Skeletal muscle tissue (tissue), 4 donors: ENCODE measurements around the gene FAM193A. TPM values are rescaled to one million over a fixed set of nuclear protein-coding genes. Genes with fewer than 3 reads are reported as not detected.

Experiments used
- H3K27ac ChIP-seq: one replicate; pipeline ENCODE4 v1.7.0; 2013; ENCODE audit warnings: mild to moderate bottlenecking, low read depth, low read length, inconsistent platforms
- H3K27me3 ChIP-seq, 3 donors: one replicate each; pipeline ENCODE4 v1.7.0; 2013; ENCODE audit warnings: low read length in 3 of 3; ENCODE audit not compliant: control insufficient read depth in 3 of 3, insufficient read depth in 3 of 3
- H3K36me3 ChIP-seq, 3 donors: one replicate each; pipeline ENCODE4 v1.7.0; 2013; ENCODE audit warnings: low read length in 3 of 3; ENCODE audit not compliant: control insufficient read depth in 3 of 3, insufficient read depth in 3 of 3
- H3K4me1 ChIP-seq, 3 donors: one replicate each; pipeline ENCODE4 v1.7.0; 2013; ENCODE audit warnings: low read length in 3 of 3, mild to moderate bottlenecking in 3 of 3; ENCODE audit not compliant: control insufficient read depth in 3 of 3, insufficient read depth in 3 of 3
- H3K4me3 ChIP-seq, 3 donors: one replicate each; pipeline ENCODE4 v1.7.0; 2013; ENCODE audit warnings: low read length in 3 of 3
- H3K9ac ChIP-seq, 3 donors: one replicate each; pipeline ENCODE4 v1.7.0; 2013; ENCODE audit warnings: low read length in 3 of 3, mild to moderate bottlenecking in 3 of 3, moderate library complexity in 2 of 3, low read depth in 1 of 3
- H3K9me3 ChIP-seq, 3 donors: one replicate each; pipeline ENCODE4 v1.7.0; 2013; ENCODE audit warnings: low read length in 3 of 3; ENCODE audit not compliant: control insufficient read depth in 3 of 3
- total RNA-seq: library from RNA; depleted of rRNA; stranded (reverse); fragments of >200 nt; gene quantifications from one replicate; pipeline ENCODE4 v1.2.3, GENCODE V29; 2014
- donor health status: Osteomylitis.

The FAM193A gene
- total RNA-seq, 1 donor from 2014 or later: 10.4 TPM

DNA sequence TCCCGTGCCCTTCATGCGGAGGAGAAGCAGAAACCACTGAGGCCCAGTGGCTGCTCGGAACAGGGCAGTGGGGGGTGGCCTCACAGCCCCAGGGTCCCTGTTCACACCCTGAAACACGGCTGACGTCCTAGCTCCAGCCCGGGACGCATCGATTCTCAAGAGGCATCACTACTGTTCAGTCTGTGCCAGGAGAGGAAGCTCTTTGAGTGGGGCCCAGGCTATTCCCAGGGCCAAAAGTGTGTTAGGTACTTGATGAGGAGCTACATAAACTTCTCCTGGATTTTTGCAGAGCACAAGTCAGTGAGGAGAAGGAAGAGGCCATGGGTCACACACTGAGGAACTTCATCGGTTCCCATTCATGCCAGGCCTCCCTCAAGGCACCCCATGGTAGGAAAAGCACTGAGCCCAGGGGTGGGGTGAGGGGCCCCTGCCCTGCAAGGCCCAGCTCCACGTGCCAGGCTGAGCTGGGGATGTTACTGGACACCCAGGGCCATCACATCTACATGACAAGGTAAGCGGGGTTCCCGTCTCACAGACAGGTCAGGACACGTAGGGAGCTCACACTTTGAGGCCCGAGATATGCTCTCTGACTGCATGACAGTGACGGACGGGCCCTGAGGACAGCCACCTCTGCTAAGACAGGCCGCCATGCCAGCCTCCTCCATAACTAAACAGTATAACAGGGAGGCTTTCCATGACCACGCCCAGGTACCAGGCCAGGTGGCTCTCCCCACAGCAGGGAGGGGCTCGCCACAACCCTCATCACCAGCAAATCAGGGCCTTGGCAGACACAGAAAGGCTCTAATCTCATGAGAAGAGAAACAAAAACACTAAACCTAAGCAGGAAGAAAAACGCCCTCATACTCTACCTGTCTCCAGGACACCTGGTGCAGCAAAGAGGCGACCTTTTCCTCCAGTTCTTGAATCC lies 207.3 kb downstream of the FAM193A start:
- H3K36me3 ChIP-seq: peaks cover 44 to 56% (median 48%) of the 10 kb centered on the region in 3 donors
- H3K4me1 ChIP-seq: peaks cover 7 to 19% (median 14%) of the 10 kb centered on the region in 3 donors
- H3K27ac ChIP-seq: no peak overlapping the region
- no peak overlapping the region for H3K4me3 ChIP-seq
- H3K27me3 ChIP-seq: no peaks in the 10 kb centered on the region
- H3K9ac ChIP-seq: no peak overlapping the region
- H3K9me3 ChIP-seq: no peaks in the 10 kb centered on the region

DNA sequence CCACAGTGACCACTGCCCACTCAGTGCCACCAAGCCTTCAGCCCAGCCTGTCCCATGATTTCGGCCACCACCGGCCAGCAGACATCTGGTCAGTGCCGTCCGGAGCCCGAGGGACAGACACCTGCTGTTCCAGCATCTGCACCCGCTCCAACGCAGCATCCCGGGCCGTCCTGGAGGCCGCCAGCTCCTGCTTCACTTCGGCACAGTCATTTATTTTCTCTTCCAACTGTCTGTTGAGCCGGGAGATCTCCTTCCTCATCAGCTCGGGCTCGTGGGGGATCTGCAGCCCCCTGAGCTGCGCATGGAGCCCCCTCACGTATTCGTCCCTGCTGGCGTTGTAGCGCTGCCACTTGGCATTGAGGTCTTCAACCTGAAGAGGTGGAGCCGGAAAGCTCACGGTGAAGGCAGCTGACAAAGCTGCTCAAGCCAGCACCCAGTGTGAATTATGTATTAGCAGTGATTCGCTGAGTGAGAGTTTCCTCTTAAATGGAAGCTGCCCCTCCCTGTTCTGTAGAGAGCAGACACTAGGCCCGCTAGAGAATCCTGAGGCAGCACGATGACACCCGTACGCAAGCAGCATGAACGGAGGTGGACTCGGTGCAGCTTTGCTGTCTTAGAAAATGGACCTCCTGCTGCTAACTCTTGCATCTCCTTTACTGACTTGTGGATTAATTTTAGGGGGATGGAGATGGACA lies 208.3 kb downstream of the FAM193A start:
- Histone ChIP-seq H3K4me3 (no peak overlapping the region), H3K27me3 (no peaks in the 10 kb centered on the region), H3K9ac (no peak overlapping the region), H3K4me1 (peaks cover 7 to 23% (median 14%) of the 10 kb centered on the region in 3 donors), H3K9me3 (no peaks in the 10 kb centered on the region), H3K27ac (no peak overlapping the region), H3K36me3 (peaks cover 44 to 56% (median 48%) of the 10 kb centered on the region in 3 donors)

DNA sequence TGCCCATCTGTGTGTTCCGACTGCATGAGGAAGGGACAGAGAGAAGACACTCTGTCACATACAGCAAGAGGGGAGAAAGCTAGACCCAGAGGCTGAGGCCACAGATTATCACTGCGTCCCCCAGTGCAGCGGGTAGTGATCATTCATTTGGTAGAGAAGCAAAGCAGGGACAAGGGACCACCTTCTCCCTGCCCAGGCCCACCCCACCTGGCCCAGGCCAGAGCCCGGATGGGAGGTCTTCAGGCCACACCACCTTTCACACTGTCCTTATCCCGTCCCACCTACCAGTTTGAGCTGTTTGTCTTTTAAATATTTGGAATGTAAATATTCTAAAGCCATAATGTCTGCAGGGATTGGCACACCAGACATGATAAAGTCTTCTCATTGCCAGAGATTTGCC lies 209.1 kb downstream of the FAM193A start:
- H3K27ac ChIP-seq: peak overlapping the region; percentile 68
- no peak overlapping the region for H3K4me3 ChIP-seq
- H3K4me1 ChIP-seq: peaks cover 7 to 24% (median 14%) of the 10 kb centered on the region in 3 donors
- H3K9ac ChIP-seq: peak overlapping the region in 2 of 3 donors; percentile 13 to 25
- peaks cover 44 to 56% (median 48%) of the 10 kb centered on the region in 3 donors for H3K36me3 ChIP-seq
- no peaks in the 10 kb centered on the region for H3K27me3 ChIP-seq
- no peaks in the 10 kb centered on the region for H3K9me3 ChIP-seq

DNA sequence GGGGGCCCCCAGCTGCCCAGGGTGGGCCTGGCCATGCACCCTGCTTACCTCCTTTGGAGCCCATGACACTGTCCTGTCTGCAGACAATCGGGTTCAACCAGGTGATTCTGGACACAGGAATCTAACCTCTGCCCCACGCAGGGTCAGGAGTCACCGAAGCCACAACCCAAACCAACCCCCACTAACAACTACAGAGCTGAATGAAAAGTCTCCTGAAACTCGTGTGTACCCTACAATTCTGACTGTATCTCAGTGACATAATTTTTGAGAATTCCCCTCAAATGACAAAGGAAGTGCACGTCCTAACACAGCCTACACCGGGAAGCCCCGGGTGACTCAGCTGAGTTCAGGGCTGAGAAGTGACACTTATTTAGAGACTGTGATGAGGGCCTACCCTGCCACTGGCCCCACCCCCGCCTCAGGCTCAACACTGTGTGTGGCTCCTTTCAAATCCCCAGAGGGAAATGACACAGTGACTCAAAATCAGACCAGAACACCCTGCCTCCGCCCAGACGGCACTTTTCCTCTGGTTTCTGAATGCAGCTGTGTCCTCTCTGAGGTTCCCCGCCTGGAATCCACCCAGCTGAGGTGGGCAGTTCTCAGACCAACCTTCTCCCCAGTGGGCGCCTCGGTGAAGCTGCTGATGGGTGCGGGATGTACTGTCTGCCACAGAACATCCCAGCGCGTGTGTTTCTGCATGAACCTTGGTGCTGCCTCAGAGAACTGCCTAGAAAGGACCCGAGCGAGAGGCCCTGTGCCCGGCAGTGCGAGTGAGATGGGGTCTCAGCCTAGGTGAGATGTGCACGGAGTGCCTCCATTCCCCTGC lies 209.7 kb downstream of the FAM193A start:
- H3K9ac ChIP-seq: peak overlapping the region; percentile 13 to 33 (median 25)
- H3K4me1 ChIP-seq: peaks cover 12 to 31% (median 19%) of the 10 kb centered on the region in 3 donors
- H3K9me3 ChIP-seq: no peaks in the 10 kb centered on the region
- H3K27me3 ChIP-seq: no peaks in the 10 kb centered on the region
- peak overlapping the region; percentile 68 for H3K27ac ChIP-seq
- H3K36me3 ChIP-seq: peaks cover 44 to 56% (median 48%) of the 10 kb centered on the region in 3 donors
- no peak overlapping the region for H3K4me3 ChIP-seq

DNA sequence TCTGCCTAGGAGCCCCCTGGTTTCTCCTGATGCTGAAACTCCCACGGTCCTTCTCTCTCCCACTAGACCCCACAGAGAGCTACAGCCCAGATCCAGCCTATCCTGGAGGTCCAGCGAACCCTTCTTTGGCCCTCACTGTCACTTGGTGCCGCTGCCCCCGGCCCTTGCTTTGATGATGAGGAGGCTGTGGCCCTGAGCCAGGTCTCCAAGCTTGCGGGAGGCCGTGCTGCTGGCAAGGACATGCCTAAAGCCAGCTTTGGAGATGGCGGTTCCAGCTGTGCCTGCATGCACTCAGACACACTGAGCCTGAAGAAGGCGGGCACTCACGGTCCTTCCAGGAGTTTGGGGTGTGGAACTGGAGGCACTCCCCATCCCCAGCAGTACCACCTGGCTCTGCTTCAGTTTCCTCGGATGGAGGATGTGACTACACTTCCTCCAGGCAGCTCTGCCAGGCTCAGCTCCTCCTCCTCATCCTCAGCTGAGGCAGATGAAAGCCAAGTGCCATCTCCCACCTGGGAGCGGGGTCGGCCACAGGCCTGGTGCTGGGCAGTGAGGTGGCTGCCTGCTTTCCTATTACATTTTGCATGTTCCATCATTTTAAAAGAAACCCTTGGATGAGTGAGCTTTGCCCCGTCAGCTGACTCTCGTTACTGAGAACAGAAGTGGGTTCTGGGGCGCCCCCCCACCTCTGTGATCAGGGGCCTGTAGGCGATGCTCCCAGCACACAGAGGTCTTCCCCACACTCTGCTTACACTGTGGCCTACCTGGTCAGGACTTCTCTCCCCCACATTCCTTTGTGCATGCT lies 210.6 kb downstream of the FAM193A start:
- H3K27ac ChIP-seq: peak overlapping the region; percentile 62
- no peaks in the 10 kb centered on the region for H3K9me3 ChIP-seq
- H3K4me3 ChIP-seq: no peak overlapping the region
- H3K36me3 ChIP-seq: peaks cover 43 to 50% (median 48%) of the 10 kb centered on the region in 3 donors
- peak overlapping the region in 1 of 3 donors; percentile 33 for H3K9ac ChIP-seq
- no peaks in the 10 kb centered on the region for H3K27me3 ChIP-seq
- peaks cover 12 to 33% (median 19%) of the 10 kb centered on the region in 3 donors for H3K4me1 ChIP-seq

DNA sequence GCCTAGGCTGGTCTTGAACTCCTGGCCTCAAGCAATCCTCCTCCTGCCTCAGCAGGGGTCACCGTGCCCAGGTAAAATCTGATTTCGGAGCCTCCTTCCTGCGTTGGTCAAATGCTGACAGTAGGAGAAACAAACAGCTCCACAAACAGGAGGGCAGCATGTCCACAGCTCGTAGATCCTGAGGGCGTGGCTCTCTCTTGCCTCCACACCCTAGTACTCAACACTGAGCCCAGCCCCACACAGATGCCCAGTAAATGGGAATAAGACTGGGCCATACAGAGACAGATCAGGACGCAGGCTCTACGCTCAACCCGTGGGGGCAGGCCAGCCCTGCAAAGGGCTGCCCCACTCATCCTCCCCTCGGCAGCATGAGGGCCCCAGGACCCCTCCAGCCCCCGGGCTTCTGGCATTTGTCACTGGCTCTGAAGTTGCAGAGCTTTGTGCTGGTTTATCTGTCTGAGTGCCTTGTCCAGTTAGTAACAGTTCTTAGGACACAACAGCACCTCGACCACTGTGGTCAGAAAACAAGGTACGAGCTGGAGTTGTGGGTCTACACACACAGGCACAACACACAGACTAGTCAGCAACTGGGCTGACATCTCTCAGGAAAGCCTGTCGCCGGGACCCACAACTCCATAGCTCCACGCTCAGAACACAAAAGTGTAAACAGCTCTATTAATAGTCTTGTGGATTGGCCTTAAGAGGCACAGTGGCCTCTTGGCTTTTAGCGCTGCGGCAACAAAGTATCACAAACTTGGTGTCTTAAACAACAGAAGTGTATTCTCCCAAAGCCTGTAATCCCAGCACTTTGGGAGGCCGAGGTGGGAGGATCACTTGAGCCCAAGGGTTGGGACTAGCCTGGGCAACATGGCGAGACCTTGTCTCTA lies 214.5 kb downstream of the FAM193A start:
- H3K27ac ChIP-seq: peak overlapping the region; percentile 15

DNA sequence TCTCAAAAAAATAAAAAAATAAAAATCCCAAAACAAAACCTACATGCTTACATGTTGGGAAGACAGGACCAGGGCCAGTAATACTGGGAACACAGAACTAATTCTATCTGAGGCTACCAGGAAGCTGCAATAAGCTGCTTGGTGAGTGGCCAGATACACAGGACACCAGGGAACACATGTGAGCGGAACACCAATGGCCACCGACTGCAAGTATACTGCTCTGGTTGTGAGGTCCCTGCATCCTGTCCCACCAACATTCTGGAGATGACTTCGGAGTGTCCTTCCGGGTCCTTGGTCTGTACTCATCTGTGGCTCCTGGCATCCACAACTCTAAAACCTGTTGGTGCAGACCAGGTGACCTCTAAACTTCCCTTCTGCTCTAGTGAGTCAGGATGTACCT lies 217.0 kb downstream of the FAM193A start:
- Histone ChIP-seq H3K27me3 (no peaks in the 10 kb centered on the region), H3K27ac (no peak overlapping the region), H3K4me1 (peaks cover 14 to 31% (median 17%) of the 10 kb centered on the region in 3 donors), H3K9ac (no peak overlapping the region), H3K36me3 (no peaks in the 10 kb centered on the region), H3K9me3 (no peaks in the 10 kb centered on the region), H3K4me3 (no peak overlapping the region)

More for the DNA sequence above, 214.5 kb downstream of the FAM193A start:
- Histone ChIP-seq H3K9me3 (no peaks in the 10 kb centered on the region), H3K27me3 (no peaks in the 10 kb centered on the region), H3K4me3 (no peak overlapping the region), H3K9ac (peak overlapping the region in 1 of 3 donors; percentile 60), H3K4me1 (peaks cover 19 to 40% (median 23%) of the 10 kb centered on the region in 3 donors), H3K36me3 (peaks cover 14 to 17% (median 16%) of the 10 kb centered on the region in 3 donors)
